GM12878 (cell line): ENCODE measurements around the gene TARM1. TPM values are rescaled to one million over a fixed set of nuclear protein-coding genes. Genes with fewer than 3 reads are reported as not detected.

Experiments used
- ATAC-seq: fragments of 200-7000 bp; cut with Tn5 transposase; 3 replicates; pipeline ENCODE4 v1.9.1; 2020; ENCODE audit warnings: mild to moderate bottlenecking, moderate library complexity
- BruUV-seq: library from RNA; stranded (reverse); fragments of 400-500 nt; replicated peaks from 2 replicates; lab custom pipeline; 2021; lab: Mats Ljungman, UMichigan
- CTCF ChIA-PET: fragments of 300-600 bp; sonication (Branson Sonifier 250); formaldehyde crosslinking; extraction: SDS; loops from one replicate; lab custom pipeline; 2021; ENCODE audit warnings: inconsistent platforms; lab: Yijun Ruan, JAX
- POLR2A ChIA-PET: fragments of 350-600 bp; formaldehyde crosslinking; extraction: SDS; loops from one replicate; lab custom pipeline; 2021; ENCODE audit warnings: inconsistent platforms; lab: Charles Lee
- RAD21 ChIA-PET: fragments of 300-600 bp; sonication (Branson Sonifier 250); formaldehyde crosslinking; loops from one replicate; lab custom pipeline; 2023; ENCODE audit warnings: antibody characterized with exemption; ENCODE audit not compliant: unreplicated experiment; lab: Charles Lee
- SMC1A ChIA-PET: fragments of 300-600 bp; sonication (Branson Sonifier 250); formaldehyde crosslinking; loops from one replicate; lab custom pipeline; 2023; ENCODE audit not compliant: unreplicated experiment, uncharacterized antibody; lab: Charles Lee
- DNase-seq: peaks from one replicate; pipeline ENCODE4 v3.0.0-alpha.2; 2011; ENCODE audit warnings: low read depth, low spot score
- FAIRE-seq: peaks from 3 replicates; lab custom pipeline; 2011; peaks lifted over from hg19 to GRCh38; lab: Jason Lieb, UNC
- H2AFZ ChIP-seq: 2 replicates; pipeline ENCODE4 v1.6.0; 2011; ENCODE audit warnings: low read depth, low read length, control low read depth; ENCODE audit not compliant: control insufficient read depth
- H3K27ac ChIP-seq: 2 replicates; pipeline ENCODE4 v1.5.1; 2011; ENCODE audit warnings: control low read depth; ENCODE audit not compliant: control insufficient read depth, insufficient read depth
- H3K27me3 ChIP-seq, 2 experiments: replicated peaks in 1 of 2; 2 replicates each; pipeline versions ENCODE4 v1.6.0 to v1.6.1; 2011; ENCODE audit warnings: low read length in 1 of 2; ENCODE audit not compliant: control insufficient read depth in 2 of 2, insufficient read depth in 2 of 2
- H3K36me3 ChIP-seq, 2 experiments: 2 replicates each; pipeline ENCODE4 v1.5.1; 2011; ENCODE audit warnings: low read length in 1 of 2; ENCODE audit not compliant: control insufficient read depth in 2 of 2, insufficient read depth in 2 of 2
- H3K4me1 ChIP-seq: 2 replicates; pipeline ENCODE4 v1.6.1; 2011; ENCODE audit warnings: mild to moderate bottlenecking, low read length, moderate library complexity, mixed read lengths; ENCODE audit not compliant: control insufficient read depth, insufficient read depth
- H3K4me2 ChIP-seq: 2 replicates; pipeline ENCODE4 v1.6.0; 2011; ENCODE audit warnings: control low read depth; ENCODE audit not compliant: control insufficient read depth, insufficient read depth
- H3K4me3 ChIP-seq: fragments of 200-600 bp; sonication (generic); 2 replicates; pipeline ENCODE4 v1.5.1; 2016
- H3K79me2 ChIP-seq: 2 replicates; pipeline ENCODE4 v1.6.0; 2011; ENCODE audit warnings: low read length; ENCODE audit not compliant: control insufficient read depth, insufficient read depth
- H3K9ac ChIP-seq: 2 replicates; pipeline ENCODE4 v1.8.0; 2011; ENCODE audit warnings: low read length, control low read depth, mixed read lengths; ENCODE audit not compliant: control insufficient read depth, insufficient read depth
- H3K9me3 ChIP-seq: replicated peaks from 3 replicates; pipeline ENCODE4 v1.5.1; 2011; ENCODE audit warnings: mild to moderate bottlenecking, low read length; ENCODE audit not compliant: control insufficient read depth, insufficient read depth
- H4K20me1 ChIP-seq: 2 replicates; pipeline ENCODE4 v1.6.0; 2011; ENCODE audit not compliant: control insufficient read depth, insufficient read depth
- CEBPB ChIP-seq, 2 experiments: fragments of 150-350 bp in 1 of 2; IDR thresholded peaks; 2 replicates each; pipeline ENCODE4 v1.6.1; 2012 to 2014; ENCODE audit warnings: low read depth in 2 of 2, low read length in 2 of 2, borderline replicate concordance in 1 of 2, inconsistent platforms in 1 of 2
- EP300 ChIP-seq, 2 experiments: fragments of 150-350 bp in 1 of 2; IDR thresholded peaks; 2 replicates each; pipeline ENCODE4 v1.6.1; 2011 to 2012; ENCODE audit warnings: low read depth in 2 of 2, low read length in 2 of 2, borderline replicate concordance in 1 of 2, improper control_type of control experiment in 1 of 2, inconsistent platforms in 1 of 2; ENCODE audit not compliant: control insufficient read depth in 1 of 2
- ESRRA ChIP-seq: IDR thresholded peaks from 2 replicates; pipeline ENCODE4 v1.6.1; 2012; ENCODE audit warnings: mild to moderate bottlenecking, low read length, improper control_type of control experiment
- IRF4 ChIP-seq: IDR thresholded peaks from 2 replicates; pipeline ENCODE4 v1.6.1; 2011; ENCODE audit warnings: low read depth, low read length
- NFYB ChIP-seq: IDR thresholded peaks from 2 replicates; pipeline ENCODE4 v1.6.1; 2011; ENCODE audit warnings: low read depth, mild to moderate bottlenecking, low read length, improper control_type of control experiment, moderate library complexity; ENCODE audit not compliant: insufficient read depth
- RBBP5 ChIP-seq: fragments of 200-600 bp; sonication (generic); conservative IDR thresholded peaks from 2 replicates; pipeline ENCODE4 v1.6.1; 2016
- TARDBP ChIP-seq: IDR thresholded peaks from 2 replicates; pipeline ENCODE4 v1.6.1; 2016; ENCODE audit warnings: borderline replicate concordance
- ZNF592 ChIP-seq: fragments of 450-650 bp; IDR thresholded peaks from 2 replicates; pipeline ENCODE4 v1.6.1; 2017; ENCODE audit warnings: mild to moderate bottlenecking, moderate library complexity
- ZNF622 ChIP-seq: fragments of 450-650 bp; IDR thresholded peaks from 2 replicates; pipeline ENCODE4 v1.6.1; 2017; ENCODE audit warnings: mild to moderate bottlenecking, inconsistent platforms
- WGBS: methylation state at CpG from one replicate; pipeline ENCODE4 v1.1.6; 2016; ENCODE audit warnings: low lambda C conversion rate; ENCODE audit not compliant: insufficient replicate concordance, insufficient coverage; ENCODE audit errors: missing lambda C conversion rate; 5-methylcytosine and 5-hydroxymethylcytosine counted together
- in situ Hi-C: fragments of 300-500 bp; cut with MboI; formaldehyde crosslinking; loops from 9 replicates; pipeline ENCODE4 v1.14.3; 2018; ENCODE audit warnings: mixed read lengths
- intact Hi-C: fragments of 100-400 bp; cut with micrococcal nuclease; formaldehyde crosslinking; loops from one replicate; pipeline ENCODE4 v1.14.2; 2022; ENCODE audit not compliant: unreplicated experiment
- polyA plus RNA-seq, 11 experiments: library from polyadenylated mRNA; depleted of rRNA in 4 of 11; unstranded in 6 of 11; stranded (reverse) in 5 of 11; fragments of >200 nt; fragmentation: Nextera tagmentation in 4 of 11; fragmentation: Illumina TruSeq in 1 of 11; extraction: Ambion mirVana in 4 of 11; extraction: Trizol in 1 of 11; gene quantifications; 1 replicate in 1 of 11; 2 replicates in 10 of 11; pipeline versions ENCODE4 v1.2.1 to v1.2.3, GENCODE V29; 2011 to 2016; ENCODE audit warnings: inconsistent platforms in 2 of 11, missing spikeins in 2 of 11, low read depth in 1 of 11
- total RNA-seq, 4 experiments: library from RNA; depleted of rRNA in 3 of 4; stranded (reverse); fragments of >200 nt in 3 of 4; fragmentation: Illumina TruSeq in 1 of 4; extraction: Trizol in 1 of 4; gene quantifications; 2 replicates each; pipeline versions ENCODE4 v1.2.1 to v1.2.3, GENCODE V29; 2013 to 2021
- TF ChIP-seq, protein P1 (sequence below): fragments of 450-650 bp; IDR thresholded peaks from 2 replicates; pipeline ENCODE4 v1.6.1; 2017; ENCODE audit warnings: antibody characterized with exemption, mild to moderate bottlenecking, moderate library complexity
- TF ChIP-seq, protein P2 (sequence below): IDR thresholded peaks from 2 replicates; pipeline ENCODE4 v1.6.1; 2012; ENCODE audit warnings: improper control_type of control experiment, low read depth, low read length; ENCODE audit not compliant: insufficient replicate concordance

Gene TARM1
- total and polyA plus RNA-seq, 10 of the 15 experiments (the other 5 are each of a cell fraction or from before 2014, with no cell fraction given): not detected

DNA sequence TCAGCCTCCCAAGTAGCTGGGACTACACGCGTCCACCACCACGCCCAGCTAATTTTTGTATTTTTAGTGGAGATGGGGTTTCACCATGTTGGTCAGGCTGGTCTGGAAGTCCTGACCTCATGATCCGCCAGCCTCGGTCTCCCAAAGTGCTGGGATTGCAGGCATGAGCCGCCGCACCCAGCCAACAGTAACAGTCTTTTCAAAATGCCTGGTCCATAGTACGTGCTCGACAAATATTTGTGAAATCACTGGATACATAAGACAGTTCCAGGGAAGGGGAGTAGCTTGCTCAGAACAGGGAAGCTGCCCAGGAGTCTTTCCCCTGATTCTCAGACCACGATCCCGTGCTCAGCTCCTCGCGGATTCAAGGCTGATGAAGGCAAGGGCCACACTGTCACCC lies 59.2 kb downstream of the TARM1 start:
- Histone ChIP-seq H3K9ac (no peak overlapping the region), H3K36me3 (no peaks in the 10 kb centered on the region), H3K9me3 (no peaks in the 10 kb centered on the region; the same call in 2 of the 3 replicates), H3K27ac (no peak overlapping the region), H3K4me2 (no peak overlapping the region), H2AFZ (no peak overlapping the region), H4K20me1 (no peaks in the 10 kb centered on the region), H3K4me1 (no peaks in the 10 kb centered on the region), H3K27me3 (no peaks in the 10 kb centered on the region), H3K4me3 (no peak overlapping the region), H3K79me2 (no peaks in the 10 kb centered on the region)
- DNase-seq (no peak), FAIRE-seq (no peak), ATAC-seq (no peak)
- ChIA-PET POLR2A (no interaction called here), RAD21 (no interaction called here), SMC1A (no interaction called here), CTCF (no interaction called here)
- intact Hi-C loops (loop anchor here (10.0 kb wide), 1 partner anchor 597 kb away; no protein-coding TSS in a partner anchor), in situ Hi-C loops (loop anchor here (10.0 kb wide), 2 partner anchors 597 to 827 kb away; partner anchors contain the start of gene ZNF665)
- no TSS peak for BruUV-seq
- WGBS: 56% methylated on average over 13 of the region's 13 CpGs
- TF ChIP-seq ESRRA: no peak
- TF ChIP-seq NFYB: no peak
- TF ChIP-seq EP300 (IDR thresholded peaks at IDR 0.05; ENCODE audit: borderline replicate concordance in 1 of 2, control insufficient read depth in 1 of 2, low read depth in 2 of 2, low read length in 2 of 2): no peak
- TF ChIP-seq ZNF592: no peak
- TF ChIP-seq RBBP5: no peak
- TF ChIP-seq CEBPB (IDR thresholded peaks at IDR 0.05; ENCODE audit: borderline replicate concordance in 1 of 2, low read depth in 2 of 2, low read length in 2 of 2): no peak
- no peak for TF ChIP-seq ZNF622
- TF ChIP-seq, protein P1, sequence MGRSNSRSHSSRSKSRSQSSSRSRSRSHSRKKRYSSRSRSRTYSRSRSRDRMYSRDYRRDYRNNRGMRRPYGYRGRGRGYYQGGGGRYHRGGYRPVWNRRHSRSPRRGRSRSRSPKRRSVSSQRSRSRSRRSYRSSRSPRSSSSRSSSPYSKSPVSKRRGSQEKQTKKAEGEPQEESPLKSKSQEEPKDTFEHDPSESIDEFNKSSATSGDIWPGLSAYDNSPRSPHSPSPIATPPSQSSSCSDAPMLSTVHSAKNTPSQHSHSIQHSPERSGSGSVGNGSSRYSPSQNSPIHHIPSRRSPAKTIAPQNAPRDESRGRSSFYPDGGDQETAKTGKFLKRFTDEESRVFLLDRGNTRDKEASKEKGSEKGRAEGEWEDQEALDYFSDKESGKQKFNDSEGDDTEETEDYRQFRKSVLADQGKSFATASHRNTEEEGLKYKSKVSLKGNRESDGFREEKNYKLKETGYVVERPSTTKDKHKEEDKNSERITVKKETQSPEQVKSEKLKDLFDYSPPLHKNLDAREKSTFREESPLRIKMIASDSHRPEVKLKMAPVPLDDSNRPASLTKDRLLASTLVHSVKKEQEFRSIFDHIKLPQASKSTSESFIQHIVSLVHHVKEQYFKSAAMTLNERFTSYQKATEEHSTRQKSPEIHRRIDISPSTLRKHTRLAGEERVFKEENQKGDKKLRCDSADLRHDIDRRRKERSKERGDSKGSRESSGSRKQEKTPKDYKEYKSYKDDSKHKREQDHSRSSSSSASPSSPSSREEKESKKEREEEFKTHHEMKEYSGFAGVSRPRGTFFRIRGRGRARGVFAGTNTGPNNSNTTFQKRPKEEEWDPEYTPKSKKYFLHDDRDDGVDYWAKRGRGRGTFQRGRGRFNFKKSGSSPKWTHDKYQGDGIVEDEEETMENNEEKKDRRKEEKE: no peak
- no peak for TF ChIP-seq TARDBP
- TF ChIP-seq, protein P2, sequence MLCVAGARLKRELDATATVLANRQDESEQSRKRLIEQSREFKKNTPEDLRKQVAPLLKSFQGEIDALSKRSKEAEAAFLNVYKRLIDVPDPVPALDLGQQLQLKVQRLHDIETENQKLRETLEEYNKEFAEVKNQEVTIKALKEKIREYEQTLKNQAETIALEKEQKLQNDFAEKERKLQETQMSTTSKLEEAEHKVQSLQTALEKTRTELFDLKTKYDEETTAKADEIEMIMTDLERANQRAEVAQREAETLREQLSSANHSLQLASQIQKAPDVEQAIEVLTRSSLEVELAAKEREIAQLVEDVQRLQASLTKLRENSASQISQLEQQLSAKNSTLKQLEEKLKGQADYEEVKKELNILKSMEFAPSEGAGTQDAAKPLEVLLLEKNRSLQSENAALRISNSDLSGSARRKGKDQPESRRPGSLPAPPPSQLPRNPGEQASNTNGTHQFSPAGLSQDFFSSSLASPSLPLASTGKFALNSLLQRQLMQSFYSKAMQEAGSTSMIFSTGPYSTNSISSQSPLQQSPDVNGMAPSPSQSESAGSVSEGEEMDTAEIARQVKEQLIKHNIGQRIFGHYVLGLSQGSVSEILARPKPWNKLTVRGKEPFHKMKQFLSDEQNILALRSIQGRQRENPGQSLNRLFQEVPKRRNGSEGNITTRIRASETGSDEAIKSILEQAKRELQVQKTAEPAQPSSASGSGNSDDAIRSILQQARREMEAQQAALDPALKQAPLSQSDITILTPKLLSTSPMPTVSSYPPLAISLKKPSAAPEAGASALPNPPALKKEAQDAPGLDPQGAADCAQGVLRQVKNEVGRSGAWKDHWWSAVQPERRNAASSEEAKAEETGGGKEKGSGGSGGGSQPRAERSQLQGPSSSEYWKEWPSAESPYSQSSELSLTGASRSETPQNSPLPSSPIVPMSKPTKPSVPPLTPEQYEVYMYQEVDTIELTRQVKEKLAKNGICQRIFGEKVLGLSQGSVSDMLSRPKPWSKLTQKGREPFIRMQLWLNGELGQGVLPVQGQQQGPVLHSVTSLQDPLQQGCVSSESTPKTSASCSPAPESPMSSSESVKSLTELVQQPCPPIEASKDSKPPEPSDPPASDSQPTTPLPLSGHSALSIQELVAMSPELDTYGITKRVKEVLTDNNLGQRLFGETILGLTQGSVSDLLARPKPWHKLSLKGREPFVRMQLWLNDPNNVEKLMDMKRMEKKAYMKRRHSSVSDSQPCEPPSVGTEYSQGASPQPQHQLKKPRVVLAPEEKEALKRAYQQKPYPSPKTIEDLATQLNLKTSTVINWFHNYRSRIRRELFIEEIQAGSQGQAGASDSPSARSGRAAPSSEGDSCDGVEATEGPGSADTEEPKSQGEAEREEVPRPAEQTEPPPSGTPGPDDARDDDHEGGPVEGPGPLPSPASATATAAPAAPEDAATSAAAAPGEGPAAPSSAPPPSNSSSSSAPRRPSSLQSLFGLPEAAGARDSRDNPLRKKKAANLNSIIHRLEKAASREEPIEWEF: no peak
- no peak for TF ChIP-seq IRF4
